GM21786 (cell line): ENCODE measurements around the gene HLF.
"Not testable (repeated sequence)": the region's sequence is repeated elsewhere in the genome, so short reads cannot be mapped to it uniquely, and the experiment has no call there.

Experiments
- ATAC-seq: cut with Tn5 transposase; IDR thresholded peaks from one replicate; pipeline ENCODE4 v1.9.1; 2021; ENCODE audit not compliant: unreplicated experiment

HLF gene

DNA sequence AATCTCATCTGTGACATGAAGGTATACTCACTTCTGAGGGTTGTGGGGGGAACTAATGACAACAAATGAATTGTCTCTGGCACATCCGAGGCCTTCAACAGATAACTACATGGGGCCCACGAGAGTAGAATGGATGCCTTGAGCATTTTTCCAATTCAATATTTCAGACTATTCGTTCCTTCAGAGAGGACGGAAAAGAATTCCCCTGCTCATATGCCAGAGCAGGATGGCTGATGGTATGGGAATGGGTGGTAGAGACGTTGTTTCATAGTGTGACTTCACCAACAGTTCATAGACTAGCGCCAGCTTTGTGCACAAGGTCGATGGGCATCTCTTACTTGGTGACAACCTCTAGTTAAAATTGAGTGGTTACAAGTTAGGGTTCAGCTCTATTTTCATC lies 61.3 kb downstream of the HLF start:
- ATAC-seq: no peak

DNA sequence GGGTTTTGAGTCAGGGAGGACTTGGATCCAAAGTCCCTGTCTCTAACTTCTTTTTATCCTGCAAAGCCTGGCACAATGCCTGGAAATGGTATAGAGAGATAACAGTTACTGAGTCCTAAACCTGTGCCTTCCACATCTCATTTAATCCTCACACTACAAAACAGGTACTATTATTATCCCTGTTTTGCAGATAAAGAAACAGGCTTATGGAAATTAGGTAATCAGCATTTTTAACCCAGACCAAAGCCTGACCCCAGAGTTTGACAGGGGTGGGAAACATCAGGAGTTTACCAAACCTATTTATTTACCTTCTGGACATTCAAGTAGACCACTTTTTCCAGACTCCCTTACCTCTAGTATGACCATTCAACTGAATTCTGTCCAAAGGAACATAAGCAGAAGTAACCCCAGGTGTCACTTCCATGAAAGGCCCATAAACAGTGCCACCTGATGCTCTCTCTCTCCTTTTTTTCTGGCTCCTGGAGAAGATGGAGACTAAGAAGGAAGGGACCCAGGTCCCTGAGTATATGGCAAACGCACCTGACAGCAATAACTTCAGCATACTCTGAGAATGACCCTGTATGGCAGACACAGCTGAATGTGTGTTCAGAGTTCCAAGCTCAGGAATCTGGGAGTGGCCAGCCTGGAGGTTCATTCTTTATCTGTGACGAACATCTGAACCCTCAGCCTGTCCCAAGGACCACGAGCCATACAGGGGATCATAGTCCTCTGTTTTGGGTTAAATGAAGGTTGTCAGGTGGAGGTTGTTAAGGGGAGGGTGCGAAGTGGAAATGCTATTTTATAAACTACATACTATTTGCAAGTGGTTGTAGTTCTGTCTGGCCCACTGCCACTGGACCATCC lies 62.7 kb downstream of the HLF start:
- no peak for ATAC-seq

DNA sequence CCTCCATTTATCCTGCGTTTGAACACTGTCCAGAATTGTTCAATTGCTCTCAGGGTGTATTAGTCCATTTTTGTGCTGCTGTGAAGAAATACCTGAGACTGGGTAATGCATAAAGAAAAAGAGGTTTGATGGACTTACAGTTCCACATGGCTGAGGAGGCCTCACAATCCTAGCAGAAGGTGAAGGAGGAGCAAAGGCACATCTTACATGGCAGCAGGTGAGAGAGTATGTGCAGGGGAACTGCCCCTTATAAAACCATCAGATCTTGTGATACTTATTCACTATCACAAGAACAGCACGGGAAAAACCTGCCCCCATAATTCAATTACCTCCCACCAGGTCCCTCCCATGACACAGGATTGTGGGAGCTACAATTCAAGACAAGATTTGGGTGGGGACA lies 63.8 kb downstream of the HLF start:
- not testable (repeated sequence) for ATAC-seq

DNA sequence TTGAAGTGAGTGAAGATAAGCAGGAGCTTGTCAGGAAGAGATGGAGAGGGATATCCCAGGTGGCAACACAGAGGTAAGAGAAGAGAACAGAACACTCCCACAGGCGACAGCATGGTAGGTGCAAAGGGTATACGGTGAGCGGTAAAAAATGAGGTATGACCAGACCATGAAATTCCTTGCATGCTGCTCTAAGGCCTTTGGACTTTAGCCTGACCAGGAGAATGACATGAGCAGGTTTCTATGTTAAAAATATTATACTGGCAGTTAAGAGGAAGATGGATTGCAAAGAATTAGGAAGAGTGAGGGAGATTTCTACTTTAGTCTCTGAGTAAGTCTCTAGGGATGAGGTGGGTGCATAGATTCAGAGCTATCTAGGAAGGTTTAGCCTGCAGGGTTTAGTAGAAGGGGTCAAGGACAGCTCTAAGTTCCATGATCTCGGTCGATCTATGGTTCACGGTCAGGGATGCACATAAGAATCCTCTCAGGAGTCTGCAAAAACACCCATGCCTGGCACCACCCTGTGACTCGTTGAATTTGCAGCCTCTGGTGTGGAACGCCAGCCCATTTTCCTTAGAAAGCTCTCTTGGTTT lies 65.7 kb downstream of the HLF start:
- ATAC-seq: no peak

DNA sequence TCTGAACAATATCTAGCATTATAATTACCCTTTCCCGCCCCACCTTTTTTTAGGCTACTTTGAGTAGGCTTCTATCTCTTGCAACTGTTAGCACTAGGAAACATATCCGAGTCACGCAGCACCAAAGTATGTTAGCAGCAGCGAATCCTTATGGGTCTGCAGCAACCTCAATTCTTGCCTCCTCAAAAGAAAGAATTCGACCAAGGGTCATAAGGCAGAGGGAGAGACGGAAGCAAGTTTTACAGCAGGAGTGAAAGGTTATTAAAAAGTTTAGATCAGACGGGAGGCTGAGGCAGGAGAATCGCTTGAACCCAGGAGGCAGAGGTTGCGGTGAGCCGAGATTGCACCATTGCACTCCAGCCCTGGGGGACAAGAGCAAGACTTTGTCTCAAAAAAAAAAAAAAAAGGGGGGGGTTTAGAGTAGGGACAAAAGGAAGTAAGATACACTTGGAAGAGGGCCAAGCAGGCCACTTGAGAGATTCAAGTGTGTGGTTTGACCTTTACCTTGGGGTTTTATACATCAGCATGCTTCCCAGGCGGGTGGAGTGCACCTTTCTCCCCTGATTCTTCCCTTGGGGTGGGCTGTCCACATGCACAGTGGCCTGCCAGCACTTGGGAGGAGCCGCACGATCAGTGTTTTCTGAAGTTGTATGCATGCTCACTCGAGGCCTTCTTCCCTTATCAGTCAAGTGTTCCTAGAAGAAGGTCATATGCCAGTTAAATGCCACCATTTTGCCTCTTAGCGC lies 67.7 kb downstream of the HLF start:
- ATAC-seq: no peak

DNA sequence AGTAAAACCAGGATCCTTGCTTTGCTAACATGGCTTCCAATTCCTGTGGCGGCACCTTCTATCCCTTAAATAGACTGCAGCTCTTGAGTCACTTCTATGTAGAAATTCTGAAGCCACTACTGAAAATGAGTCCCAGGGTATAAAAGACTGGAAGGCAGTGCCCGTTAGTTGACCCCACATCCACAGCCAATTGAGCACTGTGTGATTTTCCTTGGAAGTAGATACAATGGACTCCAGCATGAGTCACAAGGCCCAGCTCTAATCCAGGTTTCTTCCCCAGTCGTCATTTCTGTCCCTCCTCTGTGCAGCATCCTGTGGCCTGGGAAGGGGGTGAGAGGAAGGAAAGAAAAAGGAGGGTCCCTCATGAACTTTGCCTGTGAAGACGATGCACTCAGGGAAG lies 69.5 kb downstream of the HLF start:
- ATAC-seq: no peak

DNA sequence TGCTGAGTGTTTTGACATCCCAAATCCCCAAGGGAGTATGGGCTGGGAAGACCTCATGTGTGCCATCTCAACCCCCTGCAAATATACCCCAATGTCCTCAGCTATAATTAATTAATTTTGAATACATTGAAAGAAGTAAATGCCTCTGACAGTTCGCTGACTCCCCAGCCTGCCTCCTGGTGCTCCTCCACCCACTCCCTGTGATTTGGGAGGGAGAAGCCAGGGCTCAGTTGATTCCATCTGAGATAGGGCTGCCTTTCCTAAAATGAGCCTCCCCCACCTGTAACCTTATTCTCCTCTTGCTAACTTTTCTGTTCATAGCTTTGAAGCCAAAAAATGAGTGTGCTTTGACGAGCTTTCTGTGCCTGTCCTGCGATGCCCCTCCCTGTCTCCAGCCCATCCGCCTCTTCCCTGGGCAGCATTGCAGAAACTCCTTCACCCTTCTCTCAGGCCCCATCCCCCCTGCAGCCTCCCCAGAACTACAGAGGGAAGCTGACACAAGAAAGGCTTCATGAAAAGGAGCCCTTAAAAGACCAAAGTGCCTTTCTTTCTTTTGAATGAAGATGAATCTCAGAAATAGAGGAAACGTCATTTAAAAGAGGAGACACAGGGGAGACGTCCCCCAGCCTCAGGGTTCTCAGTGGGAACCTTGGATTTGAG lies 70.3 kb downstream of the HLF start:
- no peak for ATAC-seq

DNA sequence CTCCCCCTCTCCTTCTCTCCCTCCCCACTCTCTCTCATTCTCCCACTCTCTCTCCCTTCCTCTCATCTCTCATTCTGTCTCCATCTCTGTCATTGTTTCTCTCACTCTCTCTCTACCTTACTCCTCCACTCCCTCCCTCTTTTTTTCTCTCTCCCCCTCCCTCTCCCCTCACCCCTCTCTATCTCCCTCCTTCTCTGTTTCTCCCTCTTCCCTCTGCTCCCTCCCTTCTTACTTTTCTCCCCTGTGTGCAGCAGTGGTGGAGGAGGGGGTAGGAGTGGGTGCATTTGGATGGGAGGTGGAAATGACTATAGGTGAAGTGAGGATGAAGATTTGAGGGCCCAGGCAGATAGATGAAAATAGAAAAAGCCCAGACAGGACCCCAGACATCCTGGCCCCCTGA lies 70.9 kb downstream of the HLF start:
- ATAC-seq: no peak

DNA sequence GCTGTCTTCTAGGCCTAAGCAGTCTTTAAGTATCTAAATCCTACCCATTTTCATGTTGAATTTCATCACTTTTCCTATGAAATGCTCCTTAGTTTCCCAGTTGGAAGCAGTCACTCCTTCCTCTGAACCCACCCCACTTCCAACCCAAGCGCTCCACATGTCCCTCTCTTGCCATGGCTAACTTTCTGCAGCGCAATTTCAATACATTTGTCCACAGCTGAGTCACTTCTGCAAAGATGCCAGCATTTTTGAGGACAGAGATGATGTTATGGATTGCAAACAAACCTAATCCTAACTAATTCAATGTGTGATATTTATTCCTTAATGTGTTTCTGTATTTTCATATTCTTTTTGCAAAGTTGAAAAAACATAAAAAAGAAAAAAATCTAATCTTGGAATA lies 71.7 kb downstream of the HLF start:
- ATAC-seq: no peak

DNA sequence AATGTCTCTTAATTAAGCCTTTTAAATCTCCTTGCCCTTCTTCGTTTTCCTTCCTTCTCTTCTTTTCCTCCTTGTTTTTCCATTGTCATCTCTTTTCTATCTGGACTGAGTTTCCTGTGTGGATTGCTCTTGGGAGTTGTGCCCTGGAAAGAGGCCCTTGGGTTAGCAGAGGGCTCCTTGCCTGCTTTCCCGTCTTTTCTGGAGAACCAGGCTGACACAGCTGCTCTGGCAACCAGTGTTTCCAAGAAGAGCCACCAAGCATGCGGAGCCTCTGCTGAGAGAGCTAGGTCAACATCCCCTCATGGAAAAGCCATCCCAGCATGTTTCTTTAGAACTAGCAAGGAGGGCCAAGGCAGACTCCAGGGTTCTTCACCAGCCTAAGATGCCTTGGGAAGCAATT lies 75.4 kb downstream of the HLF start:
- no peak for ATAC-seq

DNA sequence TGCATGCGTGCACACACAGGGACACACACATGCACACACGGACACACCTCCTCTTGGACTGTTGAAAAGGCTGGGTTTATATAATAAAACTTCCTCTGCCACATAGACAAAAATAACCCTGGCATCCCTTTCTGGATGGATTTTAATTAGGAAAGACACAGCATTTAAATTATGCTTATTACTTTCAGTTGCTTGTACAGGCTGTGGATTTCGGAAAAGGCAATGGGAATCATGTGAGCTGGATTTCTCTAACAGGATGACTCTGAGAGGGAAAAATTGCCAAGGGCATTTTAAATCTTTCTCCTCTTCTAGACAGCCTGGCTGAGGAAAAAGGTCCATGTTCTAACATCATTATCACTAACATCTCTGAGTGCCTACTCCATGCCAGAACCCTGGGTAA lies 75.9 kb downstream of the HLF start:
- no peak for ATAC-seq

DNA sequence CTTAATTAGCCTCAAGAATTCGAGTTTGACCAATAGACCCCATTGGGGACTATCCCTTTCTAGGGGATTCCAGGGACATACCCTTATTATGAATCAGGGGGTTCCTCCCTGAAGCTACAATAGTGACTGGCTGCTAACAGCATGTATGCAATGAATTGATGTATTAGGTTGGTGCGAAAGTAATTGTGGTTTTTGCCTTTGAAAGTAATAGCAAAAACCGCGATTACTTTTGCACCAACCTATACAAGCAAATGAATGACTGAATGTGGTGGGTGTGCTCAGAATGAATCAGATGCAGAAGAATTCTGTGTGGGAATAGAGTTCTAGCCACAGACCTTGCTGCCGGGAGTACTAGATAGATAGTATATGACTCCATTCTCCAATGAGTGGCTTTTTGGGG lies 76.7 kb downstream of the HLF start:
- no peak for ATAC-seq

DNA sequence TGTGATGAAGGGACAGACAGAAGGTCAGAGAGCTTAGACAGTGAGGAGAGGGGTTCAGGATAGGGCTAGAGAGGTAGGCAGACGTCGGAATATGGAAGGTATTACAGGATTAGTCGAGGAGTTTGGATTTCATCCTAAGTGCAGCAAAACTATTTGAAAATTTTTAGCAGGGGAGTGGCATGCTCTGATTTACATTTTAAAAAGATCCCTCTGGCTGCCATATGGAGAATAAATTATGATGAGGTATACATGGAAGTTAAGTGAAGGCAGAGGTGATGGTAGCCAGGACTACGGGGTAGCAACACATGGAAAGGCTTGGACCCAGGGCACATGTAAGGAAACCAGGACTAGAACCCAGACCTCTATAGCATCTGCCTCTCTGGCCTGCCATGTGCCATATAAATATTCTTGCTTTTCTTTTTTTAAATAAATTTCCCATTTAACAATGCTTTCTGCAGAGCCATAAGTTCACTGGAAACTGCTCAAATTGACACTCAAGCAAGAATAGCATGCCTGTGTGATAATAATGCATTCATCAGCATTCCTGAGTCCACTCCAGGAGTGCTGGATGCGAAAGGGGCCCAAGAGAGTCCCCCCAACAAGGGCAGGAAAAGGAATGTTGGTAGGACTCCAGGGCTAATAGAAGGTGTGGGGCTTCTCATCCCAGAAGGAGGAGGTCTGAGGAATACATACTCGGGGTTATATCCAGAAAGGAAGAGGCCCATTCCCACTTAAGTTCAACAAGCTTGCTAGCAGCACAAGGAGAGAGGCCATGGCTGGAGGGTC lies 78.2 kb downstream of the HLF start:
- ATAC-seq: no peak

DNA sequence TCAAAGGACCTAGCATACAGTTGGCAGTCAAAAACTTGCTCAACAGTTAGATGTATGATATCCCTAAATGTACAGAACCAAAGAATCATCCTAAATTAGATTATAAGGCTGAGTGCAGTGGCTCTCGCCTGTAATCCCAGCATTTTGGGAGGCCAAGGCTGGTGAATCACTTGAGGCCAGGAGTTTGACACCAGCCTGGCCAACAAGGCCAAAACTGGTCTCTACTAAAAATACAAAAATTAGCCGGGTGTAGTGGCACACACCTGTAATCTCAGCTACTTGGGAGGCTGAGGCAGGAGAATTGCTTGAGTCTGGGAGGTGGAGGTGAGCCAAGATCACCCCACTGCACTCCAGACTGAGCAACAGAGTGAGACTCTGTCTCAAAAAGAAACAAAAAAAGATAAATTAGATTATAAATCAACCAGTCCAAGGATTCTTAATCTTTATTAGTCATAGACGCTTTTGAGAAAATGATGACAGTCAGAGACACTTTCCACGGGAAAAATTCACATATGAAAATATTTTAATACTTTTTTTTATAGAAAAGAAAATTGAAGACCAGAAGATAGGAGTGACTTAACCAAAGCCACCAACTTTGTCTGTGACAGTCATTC lies 79.2 kb downstream of the HLF start:
- ATAC-seq: no peak

DNA sequence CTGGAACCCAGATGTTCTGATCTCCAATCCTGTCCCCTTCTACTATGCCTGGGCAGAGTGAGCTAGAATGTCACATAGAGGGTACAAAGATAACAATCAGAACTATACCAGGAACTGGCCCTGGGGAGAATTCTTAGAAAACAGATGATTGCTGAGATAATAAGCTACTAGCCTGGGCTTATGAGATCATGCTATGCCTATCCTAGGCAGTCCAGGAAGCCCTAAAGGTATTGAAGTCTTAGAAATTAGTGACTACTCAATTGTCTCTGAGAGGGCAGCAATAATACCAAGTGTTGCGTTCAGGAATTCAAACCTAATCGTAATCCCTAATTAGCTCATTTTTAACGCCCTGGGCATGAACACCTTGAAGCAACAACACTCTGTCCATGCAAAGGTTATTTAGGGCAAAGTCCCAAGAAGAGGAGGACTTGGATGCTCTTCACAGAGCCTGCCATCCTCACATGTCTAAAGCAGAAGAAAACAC lies 79.8 kb downstream of the HLF start:
- no peak for ATAC-seq

DNA sequence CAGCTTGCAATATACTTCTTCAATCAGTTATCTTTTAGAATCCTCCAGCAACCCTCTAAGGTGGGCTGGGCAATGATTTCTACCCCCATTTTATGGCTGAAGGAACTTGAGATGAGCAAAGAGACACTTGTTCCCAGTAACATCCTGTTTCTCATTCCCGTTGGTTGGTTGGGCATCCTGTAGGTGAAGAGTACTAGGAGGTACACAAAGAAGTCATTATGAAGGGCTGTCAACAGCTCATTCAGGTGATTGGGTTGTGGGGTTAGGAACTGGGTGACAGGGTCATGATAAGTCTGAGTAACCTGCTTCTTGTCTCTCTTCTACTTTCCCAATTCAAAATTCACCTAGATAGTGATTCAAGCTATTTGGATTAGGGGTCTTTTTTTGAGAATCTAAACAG lies 80.4 kb downstream of the HLF start:
- no peak for ATAC-seq

DNA sequence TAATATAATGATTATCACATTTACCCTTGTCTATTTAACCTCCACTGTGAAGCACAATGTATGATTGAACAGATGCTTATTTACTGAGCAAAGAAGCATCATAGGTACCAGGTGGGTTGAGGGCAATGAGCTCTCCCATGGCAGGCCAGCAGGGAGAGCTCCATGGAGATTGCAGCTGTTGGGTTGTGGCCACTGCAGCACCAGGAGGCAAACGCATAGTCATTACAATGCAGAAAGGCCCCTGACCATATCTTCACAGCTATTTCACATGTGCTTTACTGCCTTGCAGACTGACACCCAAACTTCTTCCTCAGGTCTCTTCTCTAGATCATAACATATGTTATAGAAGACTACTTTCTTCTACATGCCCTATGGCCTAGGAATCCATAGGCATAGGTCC lies 81.9 kb downstream of the HLF start:
- no peak for ATAC-seq

DNA sequence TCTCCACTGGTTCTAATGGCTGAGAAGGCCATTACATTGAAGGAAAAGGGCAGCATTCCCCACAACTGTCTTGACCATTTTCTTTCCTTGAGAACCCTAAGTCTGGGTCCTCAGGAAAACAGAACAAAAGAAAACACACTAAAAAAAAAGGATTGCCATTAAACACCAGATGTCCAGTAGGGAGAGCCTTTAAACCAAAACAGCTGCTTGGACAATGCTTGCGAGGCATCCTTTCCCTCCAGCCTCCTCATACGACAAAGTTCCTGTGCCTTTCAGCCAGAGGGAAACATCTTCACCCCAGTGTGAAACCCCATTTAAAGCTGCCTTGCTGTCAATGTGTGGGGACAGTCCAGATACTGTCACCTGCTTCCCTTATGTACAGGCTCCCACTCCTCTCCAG lies 82.6 kb downstream of the HLF start:
- no peak for ATAC-seq

DNA sequence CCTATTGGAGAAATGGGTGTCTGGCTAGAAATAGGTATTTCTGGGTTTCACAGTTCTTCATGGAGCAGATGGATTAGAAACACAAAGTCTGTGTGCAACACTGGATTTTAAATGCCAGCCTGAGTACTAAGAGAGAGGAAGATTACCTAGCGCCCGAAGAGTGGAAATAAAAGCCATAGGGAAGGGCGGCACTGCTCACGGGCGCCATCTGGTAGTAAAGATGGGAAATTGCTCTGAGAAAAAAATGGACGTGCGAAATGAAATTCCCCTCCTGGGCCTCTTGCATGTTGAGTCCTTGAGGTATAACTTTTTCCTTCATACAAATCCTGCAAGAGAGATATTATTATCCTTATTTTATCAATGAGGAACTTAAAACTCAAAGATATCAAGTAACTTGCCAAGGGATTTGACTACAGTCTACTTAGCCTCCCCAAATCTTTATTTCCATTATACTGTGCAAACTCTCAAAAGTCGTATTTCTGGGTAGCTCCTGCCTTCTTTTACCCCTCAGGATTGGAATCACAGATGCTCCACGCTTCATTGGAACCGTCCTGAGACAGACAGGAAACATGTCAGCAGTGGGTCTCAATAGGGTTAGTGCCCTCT lies 84.1 kb downstream of the HLF start:
- ATAC-seq: peak; percentile 61

DNA sequence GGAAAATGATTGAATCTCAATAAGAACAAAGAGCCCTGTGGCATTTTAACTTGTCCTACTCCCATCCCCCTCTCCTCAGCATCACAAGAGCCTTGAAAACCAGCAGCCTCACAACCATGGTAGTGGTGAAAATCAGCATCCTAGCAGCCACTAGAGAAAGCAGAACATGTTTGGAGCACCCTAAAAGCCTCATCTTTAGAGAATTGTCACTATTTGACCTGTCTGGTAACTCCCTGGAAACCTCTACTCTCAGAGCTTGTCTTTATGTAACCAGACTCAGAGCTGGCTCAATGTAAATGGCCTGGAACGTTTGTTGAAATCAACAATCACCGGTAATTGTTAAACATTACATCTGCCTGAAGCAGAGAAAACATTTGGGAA lies 86.1 kb downstream of the HLF start:
- ATAC-seq: no peak
